Upper lobe of right lung (tissue), 1 donor: ENCODE results near the gene MRPL12. TPM values are rescaled to one million over a fixed set of nuclear protein-coding genes. Genes with fewer than 3 reads are reported as not detected.
"Not testable (repeated sequence)": the region's sequence is repeated elsewhere in the genome, so short reads cannot be mapped to it uniquely, and the experiment has no call there.

Source experiments
- ATAC-seq: fragments of 200-7000 bp; cut with Tn5 transposase; one replicate; pipeline ENCODE4 v1.9.1; 2020; ENCODE audit warnings: mild to moderate bottlenecking, moderate library complexity
- DNase-seq: peaks from one replicate; pipeline ENCODE4 v3.0.0-alpha.2; 2020
- H3K27ac ChIP-seq: fragments of 200-600 bp; one replicate; pipeline ENCODE4 v1.8.0; 2022
- H3K27me3 ChIP-seq: fragments of 200-600 bp; one replicate; pipeline ENCODE4 v1.8.0; 2022; ENCODE audit warnings: mild to moderate bottlenecking
- H3K36me3 ChIP-seq: fragments of 200-600 bp; one replicate; pipeline ENCODE4 v1.8.0; 2022
- H3K4me1 ChIP-seq: fragments of 200-600 bp; one replicate; pipeline ENCODE4 v1.8.0; 2022
- H3K4me3 ChIP-seq: fragments of 200-600 bp; one replicate; pipeline ENCODE4 v1.8.0; 2022; ENCODE audit warnings: mild to moderate bottlenecking
- H3K9me3 ChIP-seq: fragments of 200-600 bp; one replicate; pipeline ENCODE4 v1.8.0; 2022
- CTCF ChIP-seq: fragments of 200-600 bp; IDR thresholded peaks from one replicate; pipeline ENCODE4 v1.8.0; 2022; ENCODE audit warnings: antibody characterized with exemption
- intact Hi-C: fragments of 100-400 bp; cut with DNase I; formaldehyde crosslinking; loops from one replicate; pipeline ENCODE4 v1.11.0; 2022
- total RNA-seq: library from RNA; stranded (reverse); fragmentation: NEBNext Ultra II Directional; extraction: Animal tissue kit (Norgen Biotek cat#: 25700); gene quantifications from one replicate; pipeline ENCODE4 v1.2.1, GENCODE V29; 2021
- donor health status: DM: no; HTN: yes; CAD: no; lungs with severe emphysema.

MRPL12 gene
- total RNA-seq, 1 donor from 2014 or later, result 40.3 TPM

- TF ChIP-seq CTCF, result peak; percentile 64
- ATAC-seq, H3K4me1 ChIP-seq, H3K4me3 ChIP-seq, H3K27me3 ChIP-seq, H3K27ac ChIP-seq, intact Hi-C loops, H3K9me3 ChIP-seq, DNase-seq: not testable (repeated sequence)
- H3K36me3 ChIP-seq, result peaks cover 36% of the 10 kb centered on the region
Observed at GRCh38 chr17:81675515-81676221, 27.5 kb upstream of the MRPL12 start.

- DNase-seq, result no peak
- intact Hi-C loops, result no loop called here
- no peak overlapping the region for H3K4me3 ChIP-seq
Observed at GRCh38 chr17:81676906-81677305, 26.3 kb upstream of the MRPL12 start.

GRCh38 chr17:81680150-81680549 lies 23.0 kb upstream of the MRPL12 start:
- no peaks in the 10 kb centered on the region for H3K9me3 ChIP-seq
- no peak overlapping the region for H3K4me3 ChIP-seq
- intact Hi-C loops, result no loop called here
- peaks cover 18% of the 10 kb centered on the region for H3K4me1 ChIP-seq
- no peak overlapping the region for H3K27ac ChIP-seq
- ATAC-seq (no peak), DNase-seq (no peak)
- TF ChIP-seq CTCF, result no peak
- no peaks in the 10 kb centered on the region for H3K27me3 ChIP-seq
- no peaks in the 10 kb centered on the region for H3K36me3 ChIP-seq

More at GRCh38 chr17:81676906-81677305, 26.3 kb upstream of the MRPL12 start:
- TF ChIP-seq CTCF, result no peak
- H3K4me1 ChIP-seq, result no peaks in the 10 kb centered on the region
- H3K36me3 ChIP-seq, result peaks cover 24% of the 10 kb centered on the region
- no peak overlapping the region for H3K27ac ChIP-seq
- no peaks in the 10 kb centered on the region for H3K9me3 ChIP-seq
- ATAC-seq, result no peak
- H3K27me3 ChIP-seq, result no peaks in the 10 kb centered on the region

GRCh38 chr17:81681672-81682071 lies 21.5 kb upstream of the MRPL12 start:
- H3K27me3 ChIP-seq, result no peaks in the 10 kb centered on the region
- intact Hi-C loops, result no loop called here
- H3K4me1 ChIP-seq, result peaks cover 27% of the 10 kb centered on the region
- H3K4me3 ChIP-seq, result no peak overlapping the region
- ATAC-seq, result no peak
- H3K9me3 ChIP-seq, result no peaks in the 10 kb centered on the region
- H3K36me3 ChIP-seq, result peaks cover 14% of the 10 kb centered on the region
- TF ChIP-seq CTCF, result no peak
- DNase-seq, result no peak
- no peak overlapping the region for H3K27ac ChIP-seq

GRCh38 chr17:81682565-81683207 lies 20.5 kb upstream of the MRPL12 start:
- intact Hi-C loops, result no loop called here
- ATAC-seq (no peak), DNase-seq (no peak)
- H3K36me3 ChIP-seq, result peaks cover 24% of the 10 kb centered on the region
- no peaks in the 10 kb centered on the region for H3K27me3 ChIP-seq
- TF ChIP-seq CTCF, result no peak
- H3K4me3 ChIP-seq, result peak overlapping the region; percentile 91
- no peaks in the 10 kb centered on the region for H3K9me3 ChIP-seq
- peak overlapping the region; percentile 82 for H3K27ac ChIP-seq
- peaks cover 27% of the 10 kb centered on the region for H3K4me1 ChIP-seq
